Mesendoderm (in vitro differentiated cells): ENCODE results near the gene PKN3.

Experiments
- DNase-seq: peaks from one replicate; pipeline ENCODE4 v3.0.0; 2013
- H2AK5ac ChIP-seq: 2 replicates; pipeline ENCODE4 v1.6.1; 2013; ENCODE audit warnings: low read length, inconsistent platforms
- H2BK120ac ChIP-seq: 2 replicates; pipeline ENCODE4 v1.6.1; 2013; ENCODE audit warnings: low read depth, mild to moderate bottlenecking, low read length, moderate library complexity, mixed read lengths
- H2BK15ac ChIP-seq: replicated peaks from 2 replicates; pipeline ENCODE4 v1.6.1; 2013; ENCODE audit warnings: low read depth, mild to moderate bottlenecking, moderate library complexity
- H2BK5ac ChIP-seq: 2 replicates; pipeline ENCODE4 v1.6.1; 2013; ENCODE audit warnings: low read length, inconsistent platforms
- H3K18ac ChIP-seq: 2 replicates; pipeline ENCODE4 v1.6.1; 2013; ENCODE audit warnings: mild to moderate bottlenecking, low read length, mixed read lengths
- H3K23ac ChIP-seq: one replicate; pipeline ENCODE4 v1.6.1; 2013; ENCODE audit warnings: low read length
- H3K27ac ChIP-seq: 2 replicates; pipeline ENCODE4 v1.5.1; 2013; ENCODE audit warnings: low read depth, mild to moderate bottlenecking, inconsistent platforms, low read length, moderate library complexity
- H3K27me3 ChIP-seq: 2 replicates; pipeline ENCODE4 v1.6.1; 2013; ENCODE audit warnings: low read length, control low read depth, mild to moderate bottlenecking, inconsistent platforms; ENCODE audit not compliant: insufficient read depth, poor library complexity
- H3K36me3 ChIP-seq: 2 replicates; pipeline ENCODE4 v1.6.1; 2013; ENCODE audit warnings: low read length, inconsistent platforms; ENCODE audit not compliant: control insufficient read depth, insufficient read depth
- H3K4ac ChIP-seq: one replicate; pipeline ENCODE4 v1.6.1; 2013; ENCODE audit warnings: low read depth, mild to moderate bottlenecking, low read length, moderate library complexity
- H3K4me1 ChIP-seq: 2 replicates; pipeline ENCODE4 v1.6.1; 2013; ENCODE audit warnings: low read depth, low read length, inconsistent platforms; ENCODE audit not compliant: control insufficient read depth
- H3K4me2 ChIP-seq: 2 replicates; pipeline ENCODE4 v1.6.1; 2013; ENCODE audit warnings: low read length
- H3K4me3 ChIP-seq: 2 replicates; pipeline ENCODE4 v1.5.1; 2013; ENCODE audit warnings: mild to moderate bottlenecking, low read length
- H3K56ac ChIP-seq: one replicate; pipeline ENCODE4 v1.6.1; 2013; ENCODE audit warnings: low read length
- H3K79me1 ChIP-seq: 2 replicates; pipeline ENCODE4 v1.6.1; 2013; ENCODE audit warnings: low read length, inconsistent platforms
- H3K79me2 ChIP-seq: 2 replicates; pipeline ENCODE4 v1.6.1; 2013; ENCODE audit warnings: mild to moderate bottlenecking, low read length; ENCODE audit not compliant: control insufficient read depth, insufficient read depth
- H3K9ac ChIP-seq: 2 replicates; pipeline ENCODE4 v1.6.1; 2013; ENCODE audit warnings: low read length, inconsistent platforms
- H4K5ac ChIP-seq: one replicate; pipeline ENCODE4 v1.6.1; 2013; ENCODE audit warnings: low read length
- H4K8ac ChIP-seq: one replicate; pipeline ENCODE4 v1.6.1; 2013; ENCODE audit warnings: low read depth, mild to moderate bottlenecking, control low read depth, low read length, moderate library complexity
- WGBS: extraction: QIAGEN DNeasy Blood & Tissue Kit; methylation state at CpG from one replicate; pipeline ENCODE4 v1.1.7; 2013; ENCODE audit warnings: low lambda C conversion rate, missing lambda C conversion rate; ENCODE audit not compliant: insufficient coverage; ENCODE audit errors: extremely low coverage; 5-methylcytosine and 5-hydroxymethylcytosine counted together

Gene PKN3

GRCh38 chr9:128721487-128722010 is 19.2 kb downstream of the PKN3 start:
- WGBS = no CpG with 5 or more reads among the region's 18 CpGs
- Histone ChIP-seq H3K79me2 (no peaks in the 10 kb centered on the region), H2BK5ac (no peak overlapping the region), H3K79me1 (peaks cover 2% of the 10 kb centered on the region), H3K4ac (no peak overlapping the region), H3K36me3 (no peaks in the 10 kb centered on the region), H3K27ac (no peak overlapping the region), H2AK5ac (no peak overlapping the region), H3K18ac (no peak overlapping the region), H3K9ac (no peak overlapping the region), H3K23ac (no peak overlapping the region), H3K4me1 (peaks cover 5% of the 10 kb centered on the region), H3K56ac (no peak overlapping the region), H2BK15ac (no peak overlapping the region), H3K4me2 (no peak overlapping the region), H3K27me3 (no peaks in the 10 kb centered on the region), H4K5ac (no peak overlapping the region), H3K4me3 (no peak overlapping the region), H2BK120ac (no peak overlapping the region), H4K8ac (no peak overlapping the region)
- DNase-seq = no peak

GRCh38 chr9:128722380-128723351 is 20.4 kb downstream of the PKN3 start:
- Histone ChIP-seq H3K4me1 (peaks cover 5% of the 10 kb centered on the region), H3K18ac (no peak overlapping the region), H2BK120ac (no peak overlapping the region), H3K36me3 (no peaks in the 10 kb centered on the region), H3K4me2 (no peak overlapping the region), H3K4ac (no peak overlapping the region), H3K4me3 (no peak overlapping the region), H3K79me2 (no peaks in the 10 kb centered on the region), H3K27me3 (no peaks in the 10 kb centered on the region), H3K56ac (peak overlapping the region; percentile 98), H3K9ac (peak overlapping the region; percentile 97), H4K5ac (no peak overlapping the region), H3K79me1 (peaks cover 2% of the 10 kb centered on the region), H2AK5ac (no peak overlapping the region), H2BK15ac (no peak overlapping the region), H3K27ac (no peak overlapping the region), H3K23ac (no peak overlapping the region), H2BK5ac (no peak overlapping the region), H4K8ac (no peak overlapping the region)
- WGBS = no CpG with 5 or more reads among the region's 9 CpGs
- DNase-seq = no peak

GRCh38 chr9:128723352-128723865 is 21.1 kb downstream of the PKN3 start:
- Histone ChIP-seq H3K4me2 (peak overlapping the region; percentile 98), H3K79me1 (peaks cover 2% of the 10 kb centered on the region), H3K4me1 (peaks cover 5% of the 10 kb centered on the region), H3K27me3 (no peaks in the 10 kb centered on the region), H2BK120ac (no peak overlapping the region), H3K56ac (peak overlapping the region; percentile 98), H3K27ac (no peak overlapping the region), H3K18ac (no peak overlapping the region), H2BK5ac (no peak overlapping the region), H3K79me2 (no peaks in the 10 kb centered on the region), H3K4me3 (peak overlapping the region; percentile 91), H2BK15ac (no peak overlapping the region), H3K9ac (peak overlapping the region; percentile 97), H4K5ac (no peak overlapping the region), H4K8ac (peak overlapping the region; percentile 68), H2AK5ac (peak overlapping the region; percentile 90), H3K36me3 (no peaks in the 10 kb centered on the region), H3K23ac (no peak overlapping the region), H3K4ac (no peak overlapping the region)
- DNase-seq = no peak
- no CpG with 5 or more reads among the region's 7 CpGs for WGBS

- H2BK120ac ChIP-seq = no peak within 1 kb of the TSS
- WGBS = no CpG with 5 or more reads among the region's 68 CpGs
- H3K56ac ChIP-seq = peak within 1 kb of the TSS; percentile 98
- H3K27me3 ChIP-seq = no peaks in the 10 kb centered on the region
- H3K9ac ChIP-seq = peak within 1 kb of the TSS; percentile 97
- H3K27ac ChIP-seq = peak within 1 kb of the TSS; percentile 17
- peak within 1 kb of the TSS; percentile 98 for H3K4me2 ChIP-seq
- no peak within 1 kb of the TSS for H2BK5ac ChIP-seq
- H4K8ac ChIP-seq = peak within 1 kb of the TSS; percentile 68
- H3K79me2 ChIP-seq = no peaks in the 10 kb centered on the region
- H4K5ac ChIP-seq = peak within 1 kb of the TSS; percentile 73
- DNase-seq = peak; percentile 99
- no peak within 1 kb of the TSS for H3K23ac ChIP-seq
- peak within 1 kb of the TSS; percentile 22 for H3K18ac ChIP-seq
- H3K36me3 ChIP-seq = no peaks in the 10 kb centered on the region
- H3K4me1 ChIP-seq = peaks cover 5% of the 10 kb centered on the region
- peak within 1 kb of the TSS; percentile 91 for H3K4me3 ChIP-seq
- H3K4ac ChIP-seq = no peak within 1 kb of the TSS
- no peak within 1 kb of the TSS for H2BK15ac ChIP-seq
- peak within 1 kb of the TSS; percentile 90 for H2AK5ac ChIP-seq
- peaks cover 2% of the 10 kb centered on the region for H3K79me1 ChIP-seq
These were observed 21.8 kb downstream of the PKN3 start, which contains the start of gene ZDHHC12 for GRCh38 chr9:128723866-128724743. ZDHHC12 (minus strand) TSS chr9:128724127; CDS start chr9:128724093, 34 bp downstream.

- Histone ChIP-seq H2AK5ac (no peak overlapping the region), H4K5ac (peak overlapping the region; percentile 81), H3K56ac (peak overlapping the region; percentile 17), H3K36me3 (no peaks in the 10 kb centered on the region), H2BK15ac (no peak overlapping the region), H3K23ac (no peak overlapping the region), H3K4ac (no peak overlapping the region), H3K4me3 (peak overlapping the region; percentile 2), H3K79me1 (peaks cover 2% of the 10 kb centered on the region), H4K8ac (no peak overlapping the region), H3K18ac (no peak overlapping the region), H3K9ac (peak overlapping the region; percentile 25), H2BK5ac (no peak overlapping the region), H3K27ac (peak overlapping the region; percentile 17), H3K4me1 (peaks cover 5% of the 10 kb centered on the region), H2BK120ac (no peak overlapping the region), H3K4me2 (peak overlapping the region; percentile 6), H3K27me3 (no peaks in the 10 kb centered on the region), H3K79me2 (no peaks in the 10 kb centered on the region)
- no CpG with 5 or more reads among the region's 10 CpGs for WGBS
- DNase-seq = peak; percentile 96
These were observed 22.5 kb downstream of the PKN3 start for GRCh38 chr9:128724744-128725211.
